ENCODE results near the gene S100A7A.
"Not testable (repeated sequence)": the region's sequence is repeated elsewhere in the genome, so short reads cannot be mapped to it uniquely, and the experiment has no call there.

S100A7A gene

DNA sequence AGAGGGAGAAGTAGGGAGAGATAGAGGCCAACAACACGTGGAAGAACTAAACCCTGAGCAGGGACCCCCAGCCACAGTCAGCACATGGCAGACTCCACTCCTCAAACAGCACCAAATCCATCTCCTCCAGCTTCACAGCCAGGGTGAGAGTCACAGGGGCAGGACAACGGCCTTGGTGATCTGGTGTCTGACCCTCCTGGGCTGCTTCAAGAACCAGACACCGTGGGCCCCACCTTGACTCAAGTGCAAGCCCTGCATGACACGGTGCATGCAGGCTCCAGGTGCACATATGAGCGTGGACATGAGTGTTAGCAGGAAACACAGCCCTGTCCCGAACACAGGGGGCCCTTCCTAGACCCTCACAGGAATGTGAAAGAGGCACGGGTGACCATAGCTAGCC is 22.3 kb downstream of the S100A7A start:
- TF ChIP-seq TARDBP (IDR thresholded peaks at IDR 0.05) (no peak), FOXM1 (IDR thresholded peaks at IDR 0.05; ENCODE audit: borderline replicate concordance) (no peak), FOXA1 (IDR thresholded peaks at IDR 0.05) (no peak), NFRKB (IDR thresholded peaks at IDR 0.05) (no peak)
- ChIA-PET POLR2A (no interaction called here), CTCF (no interaction called here)
- no peak for DNase-seq (ENCODE audit: extremely low spot score)

DNA sequence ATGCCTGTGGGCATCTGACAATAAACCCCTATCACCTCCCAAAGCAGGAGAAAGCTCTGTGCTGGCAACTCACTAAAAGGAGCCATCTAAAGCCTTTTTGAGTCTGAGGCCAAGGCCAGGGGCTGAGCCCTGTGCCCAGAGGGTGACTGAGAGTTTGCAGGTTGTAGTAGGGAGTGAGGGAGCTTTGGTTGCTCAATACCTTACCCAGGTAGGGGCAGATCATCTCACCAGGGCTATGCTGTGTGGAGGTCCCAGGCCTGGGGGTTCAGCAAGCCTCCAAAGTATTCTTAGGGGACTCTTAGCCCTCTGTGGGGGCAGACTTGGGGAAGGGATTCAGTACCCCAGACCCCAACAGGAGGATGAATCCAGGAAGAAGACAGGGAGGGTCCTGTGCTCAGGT is 23.0 kb downstream of the S100A7A start:
- POLR2A ChIA-PET: no interaction called here
- DNase-seq (ENCODE audit: extremely low spot score): no peak
- CTCF ChIA-PET: no interaction called here
- TF ChIP-seq BHLHE40 (IDR thresholded peaks at IDR 0.05; ENCODE audit: borderline replicate concordance) (no peak), LEF1 (IDR thresholded peaks at IDR 0.05; ENCODE audit: borderline replicate concordance) (no peak), ZNF384 (IDR thresholded peaks at IDR 0.05) (no peak), FOXA1 (IDR thresholded peaks at IDR 0.05) (no peak), SUZ12 (IDR thresholded peaks at IDR 0.05) (no peak), TARDBP (IDR thresholded peaks at IDR 0.05) (no peak), L3MBTL2 (conservative IDR thresholded peaks at IDR 0.05) (no peak), FOXK2 (IDR thresholded peaks at IDR 0.05) (no peak)

DNA sequence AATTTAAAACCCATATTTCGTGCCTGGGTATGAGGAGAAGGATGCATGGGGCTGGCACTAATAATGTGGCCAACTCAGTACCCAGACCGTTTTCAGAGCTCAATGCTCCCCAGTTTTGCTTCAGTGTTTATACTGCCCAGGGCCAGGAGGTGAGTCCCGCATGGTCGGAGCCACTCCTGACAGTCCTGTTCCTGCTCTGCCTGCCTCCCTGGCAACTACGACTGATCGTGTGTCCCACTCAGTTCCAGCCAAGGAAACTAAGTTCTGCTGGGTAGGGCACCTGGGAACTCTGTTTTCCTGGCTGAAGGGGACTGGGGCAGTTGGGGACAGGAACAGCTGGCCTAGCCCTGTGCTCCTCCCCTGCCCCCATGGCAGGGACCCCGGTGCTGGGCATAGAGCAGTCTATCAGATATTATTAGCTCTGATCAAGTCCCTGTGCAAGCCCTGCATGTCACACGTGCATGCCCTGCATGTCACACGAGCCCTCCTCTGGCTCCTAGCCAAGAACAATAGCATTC is 25.0 kb downstream of the S100A7A start:
- CTCF ChIA-PET: interaction anchor here (0.8 kb wide), 1 partner anchor 450 kb away, joined by 4 read pairs; no protein-coding TSS in a partner anchor

DNA sequence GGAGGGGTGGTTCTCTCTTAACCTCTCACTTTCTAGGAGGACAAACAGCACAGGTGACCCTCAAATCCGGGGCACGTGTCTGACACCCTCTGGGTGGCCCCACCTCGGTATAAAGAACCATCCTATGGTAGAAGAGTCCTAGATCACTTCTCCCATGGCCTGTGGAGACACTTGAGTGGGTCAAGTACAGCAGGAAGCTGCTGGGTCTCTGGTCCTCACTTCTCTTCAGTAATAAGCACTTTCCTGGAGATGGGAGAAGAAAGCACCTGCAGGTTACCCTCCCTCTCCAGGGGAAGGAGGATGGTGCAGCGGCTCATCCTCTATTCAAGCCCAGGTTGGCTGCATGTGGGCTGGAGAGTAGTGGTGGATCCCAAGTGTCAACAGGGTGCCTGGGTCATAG is 27.2 kb downstream of the S100A7A start:
- ChIA-PET CTCF (no interaction called here), POLR2A (no interaction called here)
- no peak for TF ChIP-seq FOXM1 (IDR thresholded peaks at IDR 0.05; ENCODE audit: borderline replicate concordance)
- TF ChIP-seq LEF1 (IDR thresholded peaks at IDR 0.05; ENCODE audit: borderline replicate concordance): no peak
- TF ChIP-seq NFRKB (IDR thresholded peaks at IDR 0.05): no peak
- no peak for TF ChIP-seq SP1 (IDR thresholded peaks at IDR 0.05)
- TF ChIP-seq ARNT (IDR thresholded peaks at IDR 0.05): no peak
- TF ChIP-seq FOXA1 (IDR thresholded peaks at IDR 0.05): no peak
- no peak for TF ChIP-seq SUZ12 (IDR thresholded peaks at IDR 0.05)
- no peak for TF ChIP-seq BHLHE40 (IDR thresholded peaks at IDR 0.05; ENCODE audit: borderline replicate concordance)
- no peak for TF ChIP-seq HDGF (IDR thresholded peaks at IDR 0.05; ENCODE audit: borderline replicate concordance)
- DNase-seq (ENCODE audit: extremely low spot score): no peak

More for the DNA sequence above, 25.0 kb downstream of the S100A7A start:
- TF ChIP-seq HDGF (IDR thresholded peaks at IDR 0.05; ENCODE audit: borderline replicate concordance) (no peak), BHLHE40 (IDR thresholded peaks at IDR 0.05; ENCODE audit: borderline replicate concordance) (no peak)
- no peak for DNase-seq (ENCODE audit: extremely low spot score)
- POLR2A ChIA-PET: no interaction called here

DNA sequence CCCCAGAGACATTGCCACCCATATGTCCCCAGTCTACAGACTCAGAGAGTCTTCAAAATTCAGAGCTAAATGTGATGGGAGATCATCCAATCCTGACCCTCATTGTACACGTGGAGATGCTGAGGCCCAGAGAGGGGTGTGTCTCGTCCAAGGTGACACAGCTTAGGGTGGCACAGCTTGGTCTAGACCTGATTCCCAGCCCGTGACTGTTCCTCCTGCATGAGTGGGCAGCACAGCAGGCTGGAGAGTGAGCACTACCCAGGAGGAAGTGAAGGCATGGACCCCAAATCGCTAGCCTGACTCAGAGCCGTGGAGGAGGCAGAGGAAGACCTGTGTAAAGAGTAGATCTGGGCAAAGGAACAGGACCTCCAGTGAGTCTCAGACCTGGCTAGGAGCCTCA is 27.8 kb downstream of the S100A7A start:
- ChIA-PET CTCF (no interaction called here), POLR2A (interaction anchor here (0.8 kb wide), 1 partner anchor 10 kb away, joined by 4 read pairs; no protein-coding TSS in a partner anchor)
- no peak for DNase-seq (ENCODE audit: extremely low spot score)
- no peak for TF ChIP-seq HDGF (IDR thresholded peaks at IDR 0.05; ENCODE audit: borderline replicate concordance)
- TF ChIP-seq ELF4 (IDR thresholded peaks at IDR 0.05): no peak
- TF ChIP-seq, protein P1, sequence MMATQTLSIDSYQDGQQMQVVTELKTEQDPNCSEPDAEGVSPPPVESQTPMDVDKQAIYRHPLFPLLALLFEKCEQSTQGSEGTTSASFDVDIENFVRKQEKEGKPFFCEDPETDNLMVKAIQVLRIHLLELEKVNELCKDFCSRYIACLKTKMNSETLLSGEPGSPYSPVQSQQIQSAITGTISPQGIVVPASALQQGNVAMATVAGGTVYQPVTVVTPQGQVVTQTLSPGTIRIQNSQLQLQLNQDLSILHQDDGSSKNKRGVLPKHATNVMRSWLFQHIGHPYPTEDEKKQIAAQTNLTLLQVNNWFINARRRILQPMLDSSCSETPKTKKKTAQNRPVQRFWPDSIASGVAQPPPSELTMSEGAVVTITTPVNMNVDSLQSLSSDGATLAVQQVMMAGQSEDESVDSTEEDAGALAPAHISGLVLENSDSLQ (IDR thresholded peaks at IDR 0.05): no peak
- no peak for TF ChIP-seq L3MBTL2 (conservative IDR thresholded peaks at IDR 0.05)
- no peak for TF ChIP-seq FOXM1 (IDR thresholded peaks at IDR 0.05; ENCODE audit: borderline replicate concordance)
- no peak for TF ChIP-seq TARDBP (IDR thresholded peaks at IDR 0.05)
- no peak for TF ChIP-seq NFRKB (IDR thresholded peaks at IDR 0.05)
- TF ChIP-seq LEF1 (IDR thresholded peaks at IDR 0.05; ENCODE audit: borderline replicate concordance): no peak
- no peak for TF ChIP-seq SUZ12 (IDR thresholded peaks at IDR 0.05)
- TF ChIP-seq BHLHE40 (IDR thresholded peaks at IDR 0.05; ENCODE audit: borderline replicate concordance): no peak
- no peak for TF ChIP-seq CTBP1 (IDR thresholded peaks at IDR 0.05; ENCODE audit: borderline replicate concordance)
- TF ChIP-seq FOXA1 (IDR thresholded peaks at IDR 0.05): no peak
- TF ChIP-seq SP1 (IDR thresholded peaks at IDR 0.05): no peak

DNA sequence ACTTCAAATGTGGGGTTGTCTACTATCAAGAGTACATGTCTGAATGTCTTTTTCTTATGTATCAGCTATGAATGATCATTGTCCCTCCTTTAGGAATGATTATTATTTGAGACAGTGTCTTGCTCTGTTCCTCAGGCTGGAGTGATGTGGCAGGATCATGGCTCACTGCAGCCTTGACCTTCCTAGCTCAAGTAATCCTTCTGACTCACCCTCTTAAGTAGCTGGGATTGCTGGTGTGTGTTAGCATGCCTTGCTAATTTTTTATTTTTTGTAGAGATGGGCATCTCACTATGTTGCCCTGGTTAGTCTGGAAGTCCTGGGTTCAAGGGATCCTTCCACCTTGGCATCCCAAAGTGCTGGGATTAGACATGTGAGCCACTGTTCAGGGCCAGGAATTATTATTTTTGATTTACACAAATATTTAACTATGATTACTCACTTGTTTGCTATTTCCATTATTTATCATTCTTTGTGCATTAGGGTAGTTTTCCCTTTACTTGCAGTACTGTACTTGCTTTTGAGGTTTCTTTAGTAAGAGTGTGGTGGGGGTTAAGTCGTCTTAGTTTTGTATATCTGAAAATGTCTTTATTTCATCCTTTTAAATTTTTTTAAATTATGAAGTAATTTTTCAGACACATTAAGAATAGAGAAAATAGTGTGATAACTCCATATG is 31.3 kb downstream of the S100A7A start:
- DNase-seq (ENCODE audit: extremely low spot score): no peak
- TF ChIP-seq HDGF (IDR thresholded peaks at IDR 0.05; ENCODE audit: borderline replicate concordance) (no peak), FOXA1 (IDR thresholded peaks at IDR 0.05) (no peak), SP1 (IDR thresholded peaks at IDR 0.05) (no peak), ELF4 (IDR thresholded peaks at IDR 0.05) (no peak), L3MBTL2 (conservative IDR thresholded peaks at IDR 0.05) (no peak), CTBP1 (IDR thresholded peaks at IDR 0.05; ENCODE audit: borderline replicate concordance) (no peak), ARNT (IDR thresholded peaks at IDR 0.05) (no peak), NFRKB (IDR thresholded peaks at IDR 0.05) (no peak), FOXK2 (IDR thresholded peaks at IDR 0.05) (no peak), SUZ12 (IDR thresholded peaks at IDR 0.05) (no peak), TARDBP (IDR thresholded peaks at IDR 0.05) (no peak), FOXM1 (IDR thresholded peaks at IDR 0.05; ENCODE audit: borderline replicate concordance) (no peak), LEF1 (IDR thresholded peaks at IDR 0.05; ENCODE audit: borderline replicate concordance) (no peak), BHLHE40 (IDR thresholded peaks at IDR 0.05; ENCODE audit: borderline replicate concordance) (no peak), ZNF384 (IDR thresholded peaks at IDR 0.05) (no peak)
- TF ChIP-seq, protein P1 (IDR thresholded peaks at IDR 0.05): no peak
- ChIA-PET POLR2A (no interaction called here), CTCF (interaction anchor here (0.6 kb wide), 1 partner anchor 18 kb away, joined by 3 read pairs; no protein-coding TSS in a partner anchor)

DNA sequence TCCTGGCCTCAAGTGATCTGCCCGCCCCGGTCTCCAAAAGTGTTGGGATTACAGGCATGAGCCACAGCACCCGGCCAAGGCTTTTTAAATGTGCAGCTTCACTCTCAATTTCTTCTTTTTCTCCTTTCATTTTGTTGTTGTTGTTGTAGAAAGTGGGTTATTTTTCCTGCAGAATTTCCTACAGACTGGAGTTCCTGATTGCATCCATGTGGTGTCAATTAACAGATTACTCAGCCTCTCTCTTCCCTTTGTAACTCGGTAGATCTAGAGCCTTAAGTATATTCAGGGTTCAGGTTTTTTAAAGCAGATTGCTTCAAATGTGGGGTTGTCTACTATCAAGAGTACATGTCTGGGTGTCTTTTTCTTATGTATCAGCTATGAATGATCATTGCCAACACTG is 32.5 kb downstream of the S100A7A start:
- POLR2A ChIA-PET; CTCF ChIA-PET; DNase-seq (ENCODE audit: extremely low spot score): not testable (repeated sequence)

Measured in HEK293T (cell line).